ENCODE data around the gene IQSEC2. TPM values are rescaled to one million over a fixed set of nuclear protein-coding genes. Genes with fewer than 3 reads are reported as not detected.

IQSEC2 gene
- total and polyA plus RNA-seq, 9 of the 15 experiments (the other 6 are each of a cell fraction or from before 2014, with no cell fraction given): 2.7 to 41.8 (median 20.1) TPM

GRCh38 chrX:53266914-53267313 lies 14.5 kb downstream of the IQSEC2 start (continued):
- TF ChIP-seq RBM17 (IDR thresholded peaks at IDR 0.05; ENCODE audit: borderline replicate concordance, low read depth, low read length) (no peak), KDM1A (IDR thresholded peaks at IDR 0.05) (0 out of 4 replicates have a peak, but pooled peaks of 1 of the 2 experiments have one; percentile 17), CBFA2T3 (IDR thresholded peaks at IDR 0.05) (peak; percentile 57), PRDM10 (IDR thresholded peaks at IDR 0.05; ENCODE audit: partially characterized antibody) (peak; percentile 83), ETV6 (IDR thresholded peaks at IDR 0.05; ENCODE audit: borderline replicate concordance in 1 of 2, low read depth in 2 of 2, low read length in 1 of 2) (0 out of 4 replicates have a peak, but pooled peaks of 1 of the 2 experiments have one; percentile 31), ETV6 (CRISPR knock-in tag; IDR thresholded peaks at IDR 0.05; ENCODE audit: borderline replicate concordance) (no peak), ZNF263 (CRISPR knock-in tag; IDR thresholded peaks at IDR 0.05; ENCODE audit: borderline replicate concordance) (0 out of 2 replicates have a peak, but pooled peaks have one; percentile 30), ARID1B (IDR thresholded peaks at IDR 0.05) (peak; percentile 34)
- TF ChIP-seq, protein P1, sequence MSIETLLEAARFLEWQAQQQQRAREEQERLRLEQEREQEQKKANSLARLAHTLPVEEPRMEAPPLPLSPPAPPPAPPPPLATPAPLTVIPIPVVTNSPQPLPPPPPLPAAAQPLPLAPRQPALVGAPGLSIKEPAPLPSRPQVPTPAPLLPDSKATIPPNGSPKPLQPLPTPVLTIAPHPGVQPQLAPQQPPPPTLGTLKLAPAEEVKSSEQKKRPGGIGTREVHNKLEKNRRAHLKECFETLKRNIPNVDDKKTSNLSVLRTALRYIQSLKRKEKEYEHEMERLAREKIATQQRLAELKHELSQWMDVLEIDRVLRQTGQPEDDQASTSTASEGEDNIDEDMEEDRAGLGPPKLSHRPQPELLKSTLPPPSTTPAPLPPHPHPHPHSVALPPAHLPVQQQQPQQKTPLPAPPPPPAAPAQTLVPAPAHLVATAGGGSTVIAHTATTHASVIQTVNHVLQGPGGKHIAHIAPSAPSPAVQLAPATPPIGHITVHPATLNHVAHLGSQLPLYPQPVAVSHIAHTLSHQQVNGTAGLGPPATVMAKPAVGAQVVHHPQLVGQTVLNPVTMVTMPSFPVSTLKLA (conservative IDR thresholded peaks at IDR 0.05): peak in 1 of 2 experiments; percentile 37; a peak in 1 of 4 replicates
- TF ChIP-seq, protein P2, sequence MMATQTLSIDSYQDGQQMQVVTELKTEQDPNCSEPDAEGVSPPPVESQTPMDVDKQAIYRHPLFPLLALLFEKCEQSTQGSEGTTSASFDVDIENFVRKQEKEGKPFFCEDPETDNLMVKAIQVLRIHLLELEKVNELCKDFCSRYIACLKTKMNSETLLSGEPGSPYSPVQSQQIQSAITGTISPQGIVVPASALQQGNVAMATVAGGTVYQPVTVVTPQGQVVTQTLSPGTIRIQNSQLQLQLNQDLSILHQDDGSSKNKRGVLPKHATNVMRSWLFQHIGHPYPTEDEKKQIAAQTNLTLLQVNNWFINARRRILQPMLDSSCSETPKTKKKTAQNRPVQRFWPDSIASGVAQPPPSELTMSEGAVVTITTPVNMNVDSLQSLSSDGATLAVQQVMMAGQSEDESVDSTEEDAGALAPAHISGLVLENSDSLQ (IDR thresholded peaks at IDR 0.05): peak; percentile 47; the same call in 1 of the 2 replicates

Data from K562 (cell line).